Activated B cell treated with CpG ODN at 0.5 μM for 24 hours (primary cell): Measurements from ENCODE around the gene DNAJC27. TPM values are rescaled to one million over a fixed set of nuclear protein-coding genes. Genes with fewer than 3 reads are reported as not detected.

ENCODE experiments used
- ATAC-seq: fragments of 200-7000 bp; cut with Tn5 transposase; one replicate; pipeline ENCODE4 v1.10.0; 2021; ENCODE audit warnings: low read depth, mild to moderate bottlenecking, moderate library complexity
- CTCF ChIA-PET: fragments of 350-600 bp; sonication (Branson Sonifier 250); formaldehyde crosslinking; loops from one replicate; lab custom pipeline; 2021; ENCODE audit warnings: antibody characterized with exemption; lab: Charles Lee
- POLR2A ChIA-PET: fragments of 350-600 bp; sonication (Branson Sonifier 250); formaldehyde crosslinking; loops from one replicate; lab custom pipeline; 2021; ENCODE audit warnings: antibody characterized with exemption; lab: Charles Lee
- DNase-seq: peaks from one replicate; pipeline ENCODE4 v3.0.0; 2022
- H3K27ac Mint-ChIP-seq: one replicate; pipeline ENCODE4 v1.8.0; 2020; ENCODE audit warnings: mixed read lengths
- H3K27me3 Mint-ChIP-seq: one replicate; pipeline ENCODE4 v1.8.0; 2021; ENCODE audit warnings: mixed read lengths
- H3K36me3 Mint-ChIP-seq: one replicate; pipeline ENCODE4 v1.8.0; 2021; ENCODE audit warnings: low read depth, mixed read lengths
- H3K4me1 Mint-ChIP-seq: one replicate; pipeline ENCODE4 v1.8.0; 2021; ENCODE audit warnings: mixed read lengths
- H3K4me3 Mint-ChIP-seq: one replicate; pipeline ENCODE4 v1.8.0; 2020; ENCODE audit warnings: mild to moderate bottlenecking, mixed read lengths
- H3K9me3 Mint-ChIP-seq: one replicate; pipeline ENCODE4 v1.8.0; 2020; ENCODE audit warnings: mixed read lengths
- CTCF ChIP-seq: fragments of 200-600 bp; IDR thresholded peaks from one replicate; pipeline ENCODE4 v1.8.0; 2022; ENCODE audit warnings: antibody characterized with exemption, mild to moderate bottlenecking
- intact Hi-C: fragments of 100-400 bp; cut with micrococcal nuclease; formaldehyde crosslinking; loops from one replicate; pipeline ENCODE4 v1.15.1; 2024
- total RNA-seq: library from RNA; stranded (reverse); gene quantifications from 2 replicates; pipeline ENCODE4 v1.2.3, GENCODE V29; 2022

The DNAJC27 gene
- total RNA-seq, 1 donor from 2014 or later: 9.7 TPM

GRCh38 chr2:24899361-24899910 lies 72.3 kb downstream of the DNAJC27 start:
- no peak for TF ChIP-seq CTCF
- POLR2A ChIA-PET: interaction anchor here (0.6 kb wide), 1 partner anchor 353 kb away, joined by 3 read pairs; no protein-coding TSS in a partner anchor
- Mint-ChIP-seq H3K4me3 (no peak overlapping the region), H3K4me1 (no peaks in the 10 kb centered on the region), H3K9me3 (peaks cover 8% of the 10 kb centered on the region), H3K27me3 (no peaks in the 10 kb centered on the region), H3K27ac (no peak overlapping the region), H3K36me3 (peaks cover 8% of the 10 kb centered on the region)
- no peak for DNase-seq
- ATAC-seq: no peak
- CTCF ChIA-PET: interaction anchor here (0.6 kb wide), 1 partner anchor 37 kb away, joined by 3 read pairs; no protein-coding TSS in a partner anchor
- intact Hi-C loops: no loop called here

GRCh38 chr2:24898122-24899109 lies 73.3 kb downstream of the DNAJC27 start:
- no peak for DNase-seq
- POLR2A ChIA-PET: interaction anchor here (0.6 kb wide), 1 partner anchor 465 kb away, joined by 3 read pairs; no protein-coding TSS in a partner anchor
- H3K27ac Mint-ChIP-seq: no peak overlapping the region

GRCh38 chr2:24894750-24895149 lies 77.0 kb downstream of the DNAJC27 start:
- Mint-ChIP-seq H3K27me3 (no peaks in the 10 kb centered on the region), H3K27ac (no peak overlapping the region), H3K36me3 (peaks cover 9% of the 10 kb centered on the region), H3K4me3 (no peak overlapping the region), H3K4me1 (no peaks in the 10 kb centered on the region), H3K9me3 (peaks cover 13% of the 10 kb centered on the region)
- ChIA-PET CTCF (no interaction called here), POLR2A (no interaction called here)
- TF ChIP-seq CTCF: no peak
- intact Hi-C loops: no loop called here
- DNase-seq (no peak), ATAC-seq (no peak)

More at GRCh38 chr2:24898122-24899109, 73.3 kb downstream of the DNAJC27 start:
- Mint-ChIP-seq H3K27me3 (no peaks in the 10 kb centered on the region), H3K36me3 (peaks cover 9% of the 10 kb centered on the region), H3K9me3 (peaks cover 11% of the 10 kb centered on the region), H3K4me3 (no peak overlapping the region), H3K4me1 (no peaks in the 10 kb centered on the region)
- TF ChIP-seq CTCF: no peak
- intact Hi-C loops: no loop called here
- CTCF ChIA-PET: no interaction called here
- ATAC-seq: no peak

- DNase-seq: no peak
- no peak overlapping the region for H3K27ac Mint-ChIP-seq
- ATAC-seq: no peak
- ChIA-PET CTCF (no interaction called here), POLR2A (no interaction called here)
- H3K4me3 Mint-ChIP-seq: no peak overlapping the region
- intact Hi-C loops: no loop called here
- peaks cover 13% of the 10 kb centered on the region for H3K9me3 Mint-ChIP-seq
- no peak for TF ChIP-seq CTCF
- H3K4me1 Mint-ChIP-seq: no peaks in the 10 kb centered on the region
- H3K36me3 Mint-ChIP-seq: peaks cover 9% of the 10 kb centered on the region
- no peaks in the 10 kb centered on the region for H3K27me3 Mint-ChIP-seq
Observed at GRCh38 chr2:24893934-24894333, 77.8 kb downstream of the DNAJC27 start.

Other genes starting within 250 kb of the DNAJC27 start
- 39.6 and 41.1 TPM in 2 replicates for gene PTRHD1, start 178.6 kb downstream of the DNAJC27 start, total RNA-seq
- gene CENPO, start 178.5 kb downstream of the DNAJC27 start, total RNA-seq: 11.2 and 13.4 TPM in 2 replicates
- 99.9 and 126 TPM in 2 replicates for gene ADCY3, start 51.7 kb downstream of the DNAJC27 start, total RNA-seq
- gene EFR3B, start 70.1 kb upstream of the DNAJC27 start, total RNA-seq: 0.07 and 0.10 TPM in 2 replicates
- 3.2 and 4.4 TPM in 2 replicates for gene POMC, start 196.6 kb upstream of the DNAJC27 start, total RNA-seq